GM12872 (cell line): Measurements from ENCODE around the gene INPPL1.

Experiments used
- CTCF ChIP-seq: IDR thresholded peaks from 3 replicates; pipeline ENCODE4 v1.5.1; 2011; ENCODE audit warnings: low read depth, mild to moderate bottlenecking, low read length, moderate library complexity; ENCODE audit not compliant: insufficient read depth

INPPL1 gene

GRCh38 chr11:72278905-72279304 lies 54.3 kb downstream of the INPPL1 start:
- no peak for TF ChIP-seq CTCF

- TF ChIP-seq CTCF, result no peak
These were observed 55.5 kb downstream of the INPPL1 start for GRCh38 chr11:72280037-72280436.

- TF ChIP-seq CTCF, result no peak
These were observed 56.3 kb downstream of the INPPL1 start for GRCh38 chr11:72280726-72281315.

GRCh38 chr11:72283947-72284346 lies 59.4 kb downstream of the INPPL1 start:
- no peak for TF ChIP-seq CTCF

- TF ChIP-seq CTCF, result no peak
These were observed 62.7 kb downstream of the INPPL1 start for GRCh38 chr11:72287293-72287692.
